H1 (cell line): Measurements from ENCODE around the gene MEIS2. TPM values are rescaled to one million over a fixed set of nuclear protein-coding genes. Genes with fewer than 3 reads are reported as not detected.

Experiments
- ASH2L ChIP-seq: fragments of 200-600, 300-600 bp; sonication (generic); IDR thresholded peaks from one replicate; pipeline ENCODE4 v1.7.1; 2017; ENCODE audit warnings: low read length
- CBX8 ChIP-seq: fragments of 300-800, 300-1000 bp; sonication (generic); IDR thresholded peaks from 2 replicates; pipeline ENCODE4 v1.7.1; 2016; ENCODE audit warnings: low read depth, low read length, borderline replicate concordance
- GABPA ChIP-seq: IDR thresholded peaks from 2 replicates; pipeline ENCODE4 v1.6.1; 2011; ENCODE audit warnings: mild to moderate bottlenecking, low read length, moderate library complexity, borderline replicate concordance; ENCODE audit not compliant: insufficient read depth
- RAD21 ChIP-seq, 2 experiments: IDR thresholded peaks in 1 of 2; conservative IDR thresholded peaks in 1 of 2; 2 replicates each; pipeline ENCODE4 v1.6.1; 2011; ENCODE audit warnings: low read depth in 2 of 2, low read length in 2 of 2, improper control_type of control experiment in 1 of 2, inconsistent platforms in 1 of 2, mild to moderate bottlenecking in 1 of 2, moderate library complexity in 1 of 2
- SP1 ChIP-seq: IDR thresholded peaks from 2 replicates; pipeline ENCODE4 v1.6.1; 2011; ENCODE audit warnings: low read depth, low read length
- TAF1 ChIP-seq: IDR thresholded peaks from 2 replicates; pipeline ENCODE4 v1.6.1; 2011; ENCODE audit warnings: mild to moderate bottlenecking, low read depth, low read length
- TCF12 ChIP-seq: IDR thresholded peaks from 2 replicates; pipeline ENCODE4 v1.6.1; 2011; ENCODE audit warnings: low read depth, mild to moderate bottlenecking, low read length
- YY1 ChIP-seq: IDR thresholded peaks from 2 replicates; pipeline ENCODE4 v1.6.1; 2011; ENCODE audit warnings: low read depth, mild to moderate bottlenecking, low read length
- polyA plus RNA-seq, 7 experiments: library from polyadenylated mRNA; depleted of rRNA in 3 of 7; stranded (reverse) in 5 of 7; unstranded in 2 of 7; fragments of >200 nt in 5 of 7; fragments of 200-250 nt in 2 of 7; gene quantifications; 1 replicate in 5 of 7; 2 replicates in 1 of 7; 4 replicates in 1 of 7; pipeline versions ENCODE4 v1.2.1 to v1.2.3, GENCODE V29; 2011 to 2013; ENCODE audit warnings: missing spikeins in 2 of 7, mixed read lengths in 2 of 7
- total RNA-seq: library from RNA; stranded (reverse); fragmentation: NEBNext Ultra II Directional; extraction: Animal tissue kit (Norgen Biotek cat#: 25700); gene quantifications from 2 replicates; pipeline ENCODE4 v1.2.1, GENCODE V29; 2021

Gene MEIS2
- total and polyA plus RNA-seq, 2 of the 8 experiments (the other 6 are each of a cell fraction or from before 2014, with no cell fraction given) = 0.22 to 1.2 TPM

- TF ChIP-seq ASH2L (no peak), RAD21 (IDR thresholded peaks at IDR 0.05 in 1 of 2, conservative IDR thresholded peaks at IDR 0.05 in 1 of 2; ENCODE audit: low read depth in 2 of 2, low read length in 2 of 2) (no peak), YY1 (no peak), CBX8 (no peak), TAF1 (no peak), SP1 (no peak), GABPA (no peak), TCF12 (no peak)
Measured at GRCh38 chr15:37105029-37105428, 4.7 kb upstream of the MEIS2 start (continued).
